PC-3 (cell line): Measurements from ENCODE around the gene ABL1. TPM values are rescaled to one million over a fixed set of nuclear protein-coding genes. Genes with fewer than 3 reads are reported as not detected.

Source experiments
- ATAC-seq: fragments of 200-7000 bp; cut with Tn5 transposase; 2 replicates; pipeline ENCODE4 v1.9.1; 2020; ENCODE audit warnings: mild to moderate bottlenecking, moderate library complexity
- BruUV-seq: library from RNA; stranded (reverse); fragments of 400-500 nt; replicated peaks from 2 replicates; lab custom pipeline; 2021; lab: Mats Ljungman, UMichigan
- CTCF ChIA-PET: fragments of 300-600 bp; sonication (Branson Sonifier 250); formaldehyde crosslinking; loops from one replicate; lab custom pipeline; 2022; ENCODE audit warnings: antibody characterized with exemption; lab: Charles Lee
- POLR2A ChIA-PET: fragments of 300-600 bp; sonication (Branson Sonifier 250); formaldehyde crosslinking; loops from one replicate; lab custom pipeline; 2022; ENCODE audit warnings: antibody characterized with exemption; ENCODE audit not compliant: unreplicated experiment; lab: Charles Lee
- DNase-seq: peaks from one replicate; pipeline ENCODE4 v3.0.0-alpha.2; 2015
- H2AFZ ChIP-seq: fragments of 300-600 bp; sonication (generic); 2 replicates; pipeline ENCODE4 v1.6.0; 2016; ENCODE audit warnings: antibody characterized with exemption, low read length
- H3F3A ChIP-seq: fragments of 300-600 bp; sonication (generic); one replicate; pipeline ENCODE4 v1.6.0; 2017; ENCODE audit warnings: antibody characterized with exemption, low read length, control low read depth, mild to moderate bottlenecking; ENCODE audit not compliant: unreplicated experiment
- H3K27ac ChIP-seq: fragments of 300-600 bp; sonication (generic); 2 replicates; pipeline ENCODE4 v1.5.1; 2016; ENCODE audit warnings: mild to moderate bottlenecking, low read length
- H3K27me3 ChIP-seq: fragments of 300-600 bp; sonication (generic); 2 replicates; pipeline ENCODE4 v1.6.1; 2016; ENCODE audit warnings: low read length, mixed read lengths
- H3K36me3 ChIP-seq: fragments of 300-600 bp; sonication (generic); 2 replicates; pipeline ENCODE4 v1.6.1; 2016; ENCODE audit warnings: low read depth, mixed run types, low read length, mixed read lengths
- H3K4me1 ChIP-seq: fragments of 300-600 bp; sonication (generic); 2 replicates; pipeline ENCODE4 v1.5.1; 2016; ENCODE audit warnings: low read length; ENCODE audit not compliant: insufficient read depth
- H3K4me2 ChIP-seq: fragments of 300-600 bp; sonication (generic); 2 replicates; pipeline ENCODE4 v1.6.0; 2016; ENCODE audit warnings: low read length
- H3K4me3 ChIP-seq: fragments of 300-600 bp; sonication (generic); 2 replicates; pipeline ENCODE4 v1.5.1; 2016; ENCODE audit warnings: mild to moderate bottlenecking, low read length, mixed read lengths
- H3K79me2 ChIP-seq: fragments of 300-600 bp; sonication (generic); 2 replicates; pipeline ENCODE4 v1.6.1; 2017; ENCODE audit warnings: low read length, mixed read lengths
- H3K9ac ChIP-seq: fragments of 300-600 bp; sonication (generic); 2 replicates; pipeline ENCODE4 v1.6.0; 2016; ENCODE audit warnings: mild to moderate bottlenecking, low read length
- H3K9me2 ChIP-seq: fragments of 300-600 bp; sonication (generic); replicated peaks from 2 replicates; pipeline ENCODE4 v1.6.1; 2016; ENCODE audit warnings: mixed run types, low read length, mixed read lengths
- H3K9me3 ChIP-seq: fragments of 300-600 bp; sonication (generic); 2 replicates; pipeline ENCODE4 v1.6.1; 2016; ENCODE audit warnings: low read length, mixed read lengths
- H4K20me1 ChIP-seq: fragments of 300-600 bp; sonication (generic); 2 replicates; pipeline ENCODE4 v1.6.1; 2016; ENCODE audit warnings: low read length, mixed read lengths
- EZH2 ChIP-seq: fragments of 300-600 bp; sonication (generic); IDR thresholded peaks from one replicate; pipeline ENCODE4 v1.6.1; 2017; ENCODE audit warnings: antibody characterized with exemption, mild to moderate bottlenecking, low read length; ENCODE audit not compliant: unreplicated experiment
- EZH2phosphoT487 ChIP-seq: fragments of 300-600 bp; sonication (generic); IDR thresholded peaks from 2 replicates; pipeline ENCODE4 v1.6.1; 2018; ENCODE audit warnings: mild to moderate bottlenecking, antibody characterized with exemption, low read length, borderline replicate concordance
- intact Hi-C: fragments of 100-400 bp; cut with micrococcal nuclease; formaldehyde crosslinking; loops from 2 replicates; pipeline ENCODE4 v1.9.0; 2023
- total RNA-seq: library from RNA; depleted of rRNA; stranded (reverse); fragments of >200 nt; gene quantifications from 2 replicates; pipeline ENCODE4 v1.2.3, GENCODE V29; 2014
- TF ChIP-seq, protein P1 (sequence below): fragments of 300-600 bp; sonication (generic); conservative IDR thresholded peaks from 2 replicates; pipeline ENCODE4 v1.5.1; 2017; ENCODE audit warnings: antibody characterized with exemption, low read depth, mild to moderate bottlenecking, low read length

ABL1 gene
- total RNA-seq, 1 experiment from 2014 or later: 22.8 TPM

GRCh38 chr9:130921989-130922892 is 87.2 kb downstream of the ABL1 start:
- no peaks in the 10 kb centered on the region for H3K9me2 ChIP-seq
- H3K79me2 ChIP-seq: no peaks in the 10 kb centered on the region
- POLR2A ChIA-PET: no interaction called here
- H3K27ac ChIP-seq: no peak overlapping the region
- ATAC-seq: no peak
- no peaks in the 10 kb centered on the region for H3K36me3 ChIP-seq
- no peak overlapping the region for H2AFZ ChIP-seq
- intact Hi-C loops: no loop called here
- no peaks in the 10 kb centered on the region for H3K9me3 ChIP-seq
- no peaks in the 10 kb centered on the region for H4K20me1 ChIP-seq
- H3F3A ChIP-seq: no peaks in the 10 kb centered on the region
- no peak overlapping the region for H3K4me3 ChIP-seq
- CTCF ChIA-PET: no interaction called here
- no TSS peak for BruUV-seq
- H3K9ac ChIP-seq: no peak overlapping the region
- H3K4me2 ChIP-seq: no peak overlapping the region
- H3K27me3 ChIP-seq: no peaks in the 10 kb centered on the region
- DNase-seq: no peak
- peaks cover 11% of the 10 kb centered on the region for H3K4me1 ChIP-seq
- TF ChIP-seq EZH2phosphoT487 (no peak), EZH2 (no peak)
- TF ChIP-seq, protein P1, sequence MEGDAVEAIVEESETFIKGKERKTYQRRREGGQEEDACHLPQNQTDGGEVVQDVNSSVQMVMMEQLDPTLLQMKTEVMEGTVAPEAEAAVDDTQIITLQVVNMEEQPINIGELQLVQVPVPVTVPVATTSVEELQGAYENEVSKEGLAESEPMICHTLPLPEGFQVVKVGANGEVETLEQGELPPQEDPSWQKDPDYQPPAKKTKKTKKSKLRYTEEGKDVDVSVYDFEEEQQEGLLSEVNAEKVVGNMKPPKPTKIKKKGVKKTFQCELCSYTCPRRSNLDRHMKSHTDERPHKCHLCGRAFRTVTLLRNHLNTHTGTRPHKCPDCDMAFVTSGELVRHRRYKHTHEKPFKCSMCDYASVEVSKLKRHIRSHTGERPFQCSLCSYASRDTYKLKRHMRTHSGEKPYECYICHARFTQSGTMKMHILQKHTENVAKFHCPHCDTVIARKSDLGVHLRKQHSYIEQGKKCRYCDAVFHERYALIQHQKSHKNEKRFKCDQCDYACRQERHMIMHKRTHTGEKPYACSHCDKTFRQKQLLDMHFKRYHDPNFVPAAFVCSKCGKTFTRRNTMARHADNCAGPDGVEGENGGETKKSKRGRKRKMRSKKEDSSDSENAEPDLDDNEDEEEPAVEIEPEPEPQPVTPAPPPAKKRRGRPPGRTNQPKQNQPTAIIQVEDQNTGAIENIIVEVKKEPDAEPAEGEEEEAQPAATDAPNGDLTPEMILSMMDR: no peak

DNA sequence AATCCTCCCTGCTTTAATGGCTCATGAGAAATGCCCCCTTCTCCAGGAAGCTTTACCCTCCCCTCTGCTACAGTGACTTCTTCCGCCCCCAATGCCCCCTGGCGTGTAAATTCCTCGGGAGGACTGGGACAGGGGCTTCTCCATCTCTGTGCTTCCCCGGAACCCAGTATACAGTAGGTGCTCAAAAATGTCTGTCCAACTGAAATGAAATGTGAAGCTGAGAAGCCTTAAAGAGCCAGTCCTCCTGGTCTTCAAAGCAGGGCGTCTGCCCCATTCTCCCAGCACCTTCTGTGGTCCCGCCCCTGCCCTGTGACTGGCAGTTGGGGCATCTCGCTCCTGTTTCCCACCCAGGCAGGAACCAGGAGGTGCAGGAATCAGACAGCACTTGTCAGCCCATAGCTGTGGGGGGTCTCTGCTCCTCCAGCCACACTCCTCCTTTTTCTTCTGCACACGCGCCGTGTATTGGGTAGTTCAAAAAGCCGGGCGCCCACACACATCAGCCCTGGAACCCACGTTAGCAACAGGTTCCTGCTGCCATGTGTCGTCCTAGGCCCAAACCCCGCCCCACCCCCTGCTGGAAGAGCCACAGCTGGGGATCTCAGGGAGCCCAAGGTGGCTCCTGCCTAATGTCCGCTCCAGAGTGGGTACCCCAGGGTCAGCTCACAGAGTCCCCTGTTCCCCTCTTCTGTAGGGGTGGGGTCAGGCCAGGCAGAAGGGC is 88.0 kb downstream of the ABL1 start:
- no TSS peak for BruUV-seq
- H3K27me3 ChIP-seq: no peaks in the 10 kb centered on the region
- H3F3A ChIP-seq: no peaks in the 10 kb centered on the region
- no peak overlapping the region for H3K27ac ChIP-seq
- ChIA-PET POLR2A (no interaction called here), CTCF (no interaction called here)
- H3K9ac ChIP-seq: no peak overlapping the region
- H3K4me1 ChIP-seq: peaks cover 17% of the 10 kb centered on the region
- H3K36me3 ChIP-seq: no peaks in the 10 kb centered on the region
- DNase-seq: no peak
- H3K9me2 ChIP-seq: no peaks in the 10 kb centered on the region
- intact Hi-C loops: no loop called here
- H2AFZ ChIP-seq: no peak overlapping the region
- H3K4me3 ChIP-seq: no peak overlapping the region
- ATAC-seq: no peak
- no peaks in the 10 kb centered on the region for H4K20me1 ChIP-seq
- H3K4me2 ChIP-seq: no peak overlapping the region
- H3K9me3 ChIP-seq: no peaks in the 10 kb centered on the region
- no peaks in the 10 kb centered on the region for H3K79me2 ChIP-seq
- TF ChIP-seq EZH2phosphoT487: no peak
- TF ChIP-seq, protein P1: no peak
- TF ChIP-seq EZH2: no peak
